ENCODE results near the gene MLXIP. TPM values are rescaled to one million over a fixed set of nuclear protein-coding genes. Genes with fewer than 3 reads are reported as not detected.

Gene MLXIP
- total RNA-seq, 1 experiment from 2014 or later = 32.4 TPM

- no peak overlapping the region for H3K27ac Mint-ChIP-seq
- H3K36me3 Mint-ChIP-seq (ENCODE audit: insufficient read depth in 1 of 3, low read depth in 3 of 3) = no peaks in the 10 kb centered on the region
- Histone ChIP-seq H3K56ac (ENCODE audit: insufficient read length, low read depth, low read length) (no peak overlapping the region), H2BK120ac (ENCODE audit: low read depth, low read length, poor library complexity, severe bottlenecking) (no peak overlapping the region), H3K9me3 (ENCODE audit: control insufficient read depth, low read depth, low read length) (no peaks in the 10 kb centered on the region), H2BK12ac (ENCODE audit: insufficient read length, low read depth, low read length) (no peak overlapping the region), H3K9ac (ENCODE audit: extremely low read depth, insufficient read length, low read length) (no peak overlapping the region), H3K79me1 (ENCODE audit: insufficient read depth, low read depth, low read length, poor library complexity, severe bottlenecking) (no peaks in the 10 kb centered on the region), H3K4ac (ENCODE audit: low read depth, low read length) (no peak overlapping the region), H3K4me1 (ENCODE audit: insufficient read depth, low read length) (no peaks in the 10 kb centered on the region), H2AK5ac (ENCODE audit: insufficient read length, low read length) (no peak overlapping the region), H2BK20ac (ENCODE audit: low read depth, low read length, poor library complexity, severe bottlenecking) (no peak overlapping the region), H2AFZ (ENCODE audit: low read length) (no peak overlapping the region), H4K5ac (ENCODE audit: insufficient read length, low read depth, low read length) (no peak overlapping the region), H3K27ac (ENCODE audit: insufficient read length, low read depth, low read length) (no peak overlapping the region), H4K20me1 (ENCODE audit: control insufficient read depth, insufficient read depth, insufficient read length) (no peaks in the 10 kb centered on the region), H3K23ac (ENCODE audit: insufficient read length, low read depth, low read length) (no peak overlapping the region), H3K27me3 (ENCODE audit: insufficient read depth, low read length) (no peaks in the 10 kb centered on the region), H3K14ac (ENCODE audit: insufficient read depth, low read length) (no peak overlapping the region), H3K18ac (ENCODE audit: insufficient read length, low read depth, low read length) (no peak overlapping the region), H2BK15ac (ENCODE audit: low read depth, low read length) (no peak overlapping the region), H3K79me2 (ENCODE audit: insufficient read depth, low read length) (no peaks in the 10 kb centered on the region), H3K4me2 (ENCODE audit: insufficient read depth, insufficient read length, low read length) (no peak overlapping the region), H3K23me2 (ENCODE audit: insufficient read length, low read depth, low read length, poor library complexity, severe bottlenecking) (no peaks in the 10 kb centered on the region), H2BK5ac (ENCODE audit: insufficient read length, low read length) (no peak overlapping the region), H4K8ac (replicated peaks; ENCODE audit: insufficient read length, low read depth, low read length) (no peak overlapping the region), H4K91ac (ENCODE audit: insufficient read length, low read depth, low read length) (no peak overlapping the region), H3T11ph (ENCODE audit: low read length) (no peak overlapping the region)
- DNase-seq = no peak
- H3K9me3 Mint-ChIP-seq = no peaks in the 10 kb centered on the region
- H3K4me1 Mint-ChIP-seq = peaks cover 8% of the 10 kb centered on the region in 2 experiments
- peak; percentile 42; the same call in 2 of the 3 replicates for TF ChIP-seq CTCF (conservative IDR thresholded peaks at IDR 0.05)
- WGBS (ENCODE audit: extremely low coverage, insufficient read length, low lambda C conversion rate) = no CpG with 5 or more reads among the region's 4 CpGs
- H3K4me3 Mint-ChIP-seq = no peak overlapping the region
- peaks cover 3% of the 10 kb centered on the region for H3K27me3 Mint-ChIP-seq (ENCODE audit: low read depth)
Observed at GRCh38 chr12:122159882-122160281, 81.3 kb downstream of the MLXIP start.

Measured in H9 (cell line).